Osteoblast (primary cell): ENCODE measurements around the gene EVI5L. TPM values are rescaled to one million over a fixed set of nuclear protein-coding genes. Genes with fewer than 3 reads are reported as not detected.

ENCODE experiments used
- DNase-seq: peaks from one replicate; pipeline ENCODE4 v3.0.0; 2011; ENCODE audit warnings: low spot score, mixed read lengths; ENCODE audit not compliant: insufficient read length; ENCODE audit errors: missing footprints
- H2AFZ ChIP-seq: 2 replicates; pipeline ENCODE4 v1.6.0; 2011; ENCODE audit warnings: mild to moderate bottlenecking, low read length
- H3K27ac ChIP-seq: 2 replicates; pipeline ENCODE4 v1.5.1; 2011; ENCODE audit warnings: mild to moderate bottlenecking, low read depth, low read length, moderate library complexity
- H3K27me3 ChIP-seq: 2 replicates; pipeline ENCODE4 v1.6.0; 2012; ENCODE audit warnings: mild to moderate bottlenecking, control low read depth, inconsistent platforms, low read length, moderate library complexity; ENCODE audit not compliant: insufficient read depth
- H3K36me3 ChIP-seq: 2 replicates; pipeline ENCODE4 v1.5.1; 2011; ENCODE audit warnings: mild to moderate bottlenecking, low read length, control low read depth, moderate library complexity; ENCODE audit not compliant: insufficient read depth
- H3K4me1 ChIP-seq: 2 replicates; pipeline ENCODE4 v1.5.1; 2011; ENCODE audit warnings: mild to moderate bottlenecking, low read length, control low read depth, moderate library complexity; ENCODE audit not compliant: insufficient read depth
- H3K4me2 ChIP-seq: 2 replicates; pipeline ENCODE4 v1.6.0; 2011; ENCODE audit warnings: mild to moderate bottlenecking, low read length; ENCODE audit not compliant: insufficient read depth
- H3K4me3 ChIP-seq: fragments of 200-600 bp; sonication (generic); 3 replicates; pipeline ENCODE4 v1.5.1; 2012; ENCODE audit warnings: mild to moderate bottlenecking, low read length, inconsistent platforms; ENCODE audit not compliant: insufficient read depth
- H3K79me2 ChIP-seq: 2 replicates; pipeline ENCODE4 v1.6.0; 2012; ENCODE audit warnings: mild to moderate bottlenecking, low read length, control low read depth, inconsistent platforms; ENCODE audit not compliant: insufficient read depth
- H3K9me3 ChIP-seq: 2 replicates; pipeline ENCODE4 v1.5.1; 2011; ENCODE audit warnings: low read depth, low read length, control low read depth
- H4K20me1 ChIP-seq: 2 replicates; pipeline ENCODE4 v1.6.0; 2012; ENCODE audit warnings: mild to moderate bottlenecking, low read length, control low read depth; ENCODE audit not compliant: insufficient read depth
- total RNA-seq: library from RNA; depleted of rRNA; stranded (reverse); fragments of >200 nt; gene quantifications from 2 replicates; pipeline ENCODE4 v1.2.3, GENCODE V29; 2012
- TF ChIP-seq, protein P1 (sequence below): IDR thresholded peaks from 2 replicates; pipeline ENCODE4 v1.5.1; 2011; ENCODE audit warnings: mild to moderate bottlenecking, low read depth, low read length, moderate library complexity; ENCODE audit errors: extremely low read depth

Gene EVI5L
- total RNA-seq, 1 donor = 26.1 TPM

DNA sequence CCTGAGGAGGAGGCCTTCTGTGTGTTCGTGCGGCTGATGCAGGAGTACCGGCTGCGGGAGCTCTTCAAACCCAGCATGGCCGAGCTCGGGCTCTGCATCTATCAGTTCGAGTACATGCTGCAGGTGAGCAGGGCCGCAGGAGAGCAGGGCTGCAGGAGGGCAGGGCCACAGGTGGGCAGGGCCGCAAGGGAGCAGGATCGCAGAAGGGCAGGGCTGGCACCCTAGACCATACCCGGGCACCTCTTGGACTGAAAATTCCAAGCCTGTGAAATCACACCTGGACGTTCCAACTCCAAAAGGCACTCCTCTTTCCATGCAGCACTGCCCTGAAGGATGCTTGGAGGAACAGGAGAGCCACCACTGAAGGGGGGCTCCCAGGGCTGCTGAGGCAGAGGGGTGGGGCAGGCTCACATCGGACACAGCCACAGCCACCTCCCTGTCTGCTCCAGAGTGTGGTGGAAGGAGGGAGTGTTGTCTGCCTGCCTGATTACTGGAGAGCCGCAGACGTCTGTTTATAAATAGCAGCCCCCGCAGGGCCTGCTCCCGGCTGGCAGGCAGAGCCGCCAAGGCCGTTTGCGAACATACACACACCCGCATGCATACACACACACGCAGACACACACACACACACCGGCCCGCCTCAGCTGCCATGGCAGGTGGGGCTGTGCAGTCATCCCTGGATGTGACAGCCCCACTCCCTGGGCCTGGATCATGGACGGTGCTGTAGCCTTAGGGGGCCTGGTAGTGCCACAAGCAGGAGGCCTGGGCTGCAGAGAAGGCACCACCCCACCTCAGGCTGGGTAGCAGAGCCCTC lies 20.2 kb downstream of the EVI5L start:
- Histone ChIP-seq H3K27ac (no peak overlapping the region), H3K4me3 (no peak overlapping the region), H3K4me2 (no peak overlapping the region), H4K20me1 (peaks cover 3% of the 10 kb centered on the region), H3K79me2 (no peaks in the 10 kb centered on the region), H3K36me3 (no peaks in the 10 kb centered on the region), H3K9me3 (no peaks in the 10 kb centered on the region), H2AFZ (no peak overlapping the region), H3K4me1 (no peaks in the 10 kb centered on the region), H3K27me3 (no peaks in the 10 kb centered on the region)
- TF ChIP-seq, protein P1, sequence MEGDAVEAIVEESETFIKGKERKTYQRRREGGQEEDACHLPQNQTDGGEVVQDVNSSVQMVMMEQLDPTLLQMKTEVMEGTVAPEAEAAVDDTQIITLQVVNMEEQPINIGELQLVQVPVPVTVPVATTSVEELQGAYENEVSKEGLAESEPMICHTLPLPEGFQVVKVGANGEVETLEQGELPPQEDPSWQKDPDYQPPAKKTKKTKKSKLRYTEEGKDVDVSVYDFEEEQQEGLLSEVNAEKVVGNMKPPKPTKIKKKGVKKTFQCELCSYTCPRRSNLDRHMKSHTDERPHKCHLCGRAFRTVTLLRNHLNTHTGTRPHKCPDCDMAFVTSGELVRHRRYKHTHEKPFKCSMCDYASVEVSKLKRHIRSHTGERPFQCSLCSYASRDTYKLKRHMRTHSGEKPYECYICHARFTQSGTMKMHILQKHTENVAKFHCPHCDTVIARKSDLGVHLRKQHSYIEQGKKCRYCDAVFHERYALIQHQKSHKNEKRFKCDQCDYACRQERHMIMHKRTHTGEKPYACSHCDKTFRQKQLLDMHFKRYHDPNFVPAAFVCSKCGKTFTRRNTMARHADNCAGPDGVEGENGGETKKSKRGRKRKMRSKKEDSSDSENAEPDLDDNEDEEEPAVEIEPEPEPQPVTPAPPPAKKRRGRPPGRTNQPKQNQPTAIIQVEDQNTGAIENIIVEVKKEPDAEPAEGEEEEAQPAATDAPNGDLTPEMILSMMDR = no peak
- peak; percentile 86 for DNase-seq

DNA sequence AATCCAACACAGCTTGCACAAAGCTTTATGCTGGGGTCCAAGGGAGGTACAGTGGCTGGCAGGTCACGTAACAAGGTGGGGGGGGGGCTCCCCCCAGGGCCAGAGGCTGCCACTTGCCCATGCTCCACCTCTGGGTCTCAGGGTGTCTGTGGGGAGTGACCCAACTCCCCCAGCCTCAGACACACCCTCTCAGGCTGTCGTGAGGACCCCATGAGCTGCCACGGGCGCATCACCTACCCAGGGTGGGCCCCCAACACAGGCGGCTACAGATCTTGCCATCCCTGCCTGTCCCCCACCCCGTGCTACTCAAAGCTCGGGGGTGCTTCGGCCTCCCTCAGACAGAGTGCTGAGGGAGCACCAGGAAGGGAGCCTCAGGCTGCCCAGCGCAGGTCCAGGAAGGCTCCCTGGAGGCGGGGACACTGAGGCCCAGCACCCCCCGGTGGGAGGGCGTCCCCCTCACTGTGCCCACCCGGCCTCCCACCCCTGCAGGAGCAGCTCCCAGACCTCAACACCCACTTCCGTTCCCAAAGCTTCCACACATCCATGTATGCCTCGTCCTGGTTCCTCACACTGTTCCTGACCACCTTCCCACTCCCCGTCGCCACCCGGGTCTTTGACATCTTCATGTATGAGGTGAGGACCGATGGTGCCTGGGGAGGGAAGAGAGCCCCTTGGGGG lies 21.1 kb downstream of the EVI5L start:
- Histone ChIP-seq H3K4me2 (no peak overlapping the region), H3K79me2 (no peaks in the 10 kb centered on the region), H3K9me3 (no peaks in the 10 kb centered on the region), H3K4me1 (no peaks in the 10 kb centered on the region), H3K27ac (no peak overlapping the region), H4K20me1 (no peaks in the 10 kb centered on the region), H3K27me3 (no peaks in the 10 kb centered on the region), H3K4me3 (no peak overlapping the region), H2AFZ (no peak overlapping the region), H3K36me3 (no peaks in the 10 kb centered on the region)
- TF ChIP-seq, protein P1 = no peak
- peak; percentile 76 for DNase-seq

DNA sequence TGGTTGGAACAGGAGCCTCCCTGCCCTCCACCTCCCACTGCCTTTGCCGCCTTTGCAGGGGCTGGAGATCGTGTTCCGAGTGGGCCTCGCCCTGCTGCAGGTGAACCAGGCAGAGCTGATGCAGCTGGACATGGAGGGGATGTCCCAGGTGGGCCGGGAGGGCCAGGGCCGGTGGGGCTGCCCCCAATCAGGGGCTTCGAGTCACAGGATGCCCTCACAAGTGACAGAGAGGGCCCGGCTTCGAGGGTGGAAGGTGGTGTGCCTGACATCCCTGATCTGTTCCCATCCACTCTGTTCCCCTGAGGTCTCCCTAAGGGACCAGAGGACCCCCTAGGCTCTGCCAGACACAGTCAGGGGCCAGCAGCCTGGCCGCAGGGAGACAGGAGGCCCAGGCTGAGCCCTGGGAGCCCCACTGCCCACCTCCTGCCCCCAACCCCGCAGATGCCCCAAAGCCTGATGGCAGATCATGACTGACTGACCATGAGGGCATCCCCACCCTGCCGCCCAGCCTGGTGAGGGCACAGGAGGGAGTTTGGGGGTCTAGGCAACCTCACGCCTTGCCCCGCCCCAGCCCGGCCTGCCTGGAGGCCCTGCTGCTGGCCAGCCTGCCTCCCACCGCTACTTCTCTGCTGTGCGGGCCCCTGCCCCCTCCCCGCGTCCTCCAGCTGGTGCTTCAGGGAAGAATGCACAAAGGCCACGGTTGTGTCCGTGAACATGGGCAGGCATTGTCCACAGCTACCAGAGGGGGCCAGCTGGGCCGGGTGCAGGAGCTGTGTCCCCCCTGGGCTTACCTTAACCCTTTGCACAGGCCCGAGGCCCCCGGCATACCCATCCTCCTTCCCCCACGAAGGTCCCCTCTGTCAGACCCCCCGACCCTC lies 21.8 kb downstream of the EVI5L start:
- H3K4me2 ChIP-seq = no peak overlapping the region
- H2AFZ ChIP-seq = no peak overlapping the region
- no peak overlapping the region for H3K4me3 ChIP-seq
- H4K20me1 ChIP-seq = no peaks in the 10 kb centered on the region
- no peaks in the 10 kb centered on the region for H3K4me1 ChIP-seq
- H3K9me3 ChIP-seq = no peaks in the 10 kb centered on the region
- H3K27ac ChIP-seq = no peak overlapping the region
- TF ChIP-seq, protein P1 = no peak
- no peaks in the 10 kb centered on the region for H3K79me2 ChIP-seq
- peak; percentile 84 for DNase-seq
- H3K36me3 ChIP-seq = no peaks in the 10 kb centered on the region
- H3K27me3 ChIP-seq = no peaks in the 10 kb centered on the region
